ES-I3 (cell line): ENCODE measurements around the gene ELMO1.

Experiments
- H3K36me3 ChIP-seq: 2 replicates; pipeline ENCODE4 v1.6.1; 2013; ENCODE audit warnings: mild to moderate bottlenecking, low read length, control low read depth, moderate library complexity; ENCODE audit not compliant: insufficient read depth
- H3K4me1 ChIP-seq: 2 replicates; pipeline ENCODE4 v1.6.1; 2013; ENCODE audit warnings: mild to moderate bottlenecking, control low read depth, low read length; ENCODE audit not compliant: insufficient read depth
- H3K9ac ChIP-seq: 2 replicates; pipeline ENCODE4 v1.6.1; 2013; ENCODE audit warnings: low read depth, mild to moderate bottlenecking, low read length, moderate library complexity
- H3K9me3 ChIP-seq: 2 replicates; pipeline ENCODE4 v1.6.1; 2013; ENCODE audit warnings: mild to moderate bottlenecking, low read length, moderate library complexity; ENCODE audit not compliant: control insufficient read depth, insufficient read depth

The ELMO1 gene

GRCh38 chr7:37009125-37009675 lies 439.5 kb downstream of the ELMO1 start:
- H3K36me3 ChIP-seq, result no peaks in the 10 kb centered on the region

GRCh38 chr7:37007691-37008090 lies 441.0 kb downstream of the ELMO1 start:
- H3K9me3 ChIP-seq, result no peaks in the 10 kb centered on the region
- no peak overlapping the region for H3K9ac ChIP-seq
- H3K36me3 ChIP-seq, result no peaks in the 10 kb centered on the region
- H3K4me1 ChIP-seq, result peaks cover 6% of the 10 kb centered on the region; the same call in 1 of the 2 replicates

More at GRCh38 chr7:37009125-37009675, 439.5 kb downstream of the ELMO1 start:
- no peaks in the 10 kb centered on the region for H3K9me3 ChIP-seq
- H3K4me1 ChIP-seq, result peaks cover 6% of the 10 kb centered on the region; the same call in 1 of the 2 replicates
- no peak overlapping the region for H3K9ac ChIP-seq

GRCh38 chr7:37007268-37007667 lies 441.4 kb downstream of the ELMO1 start:
- Histone ChIP-seq H3K9ac (no peak overlapping the region), H3K9me3 (no peaks in the 10 kb centered on the region), H3K4me1 (peaks cover 6% of the 10 kb centered on the region; the same call in 1 of the 2 replicates), H3K36me3 (no peaks in the 10 kb centered on the region)

- Histone ChIP-seq H3K4me1 (peaks cover 6% of the 10 kb centered on the region; the same call in 1 of the 2 replicates), H3K9me3 (peaks cover 3% of the 10 kb centered on the region; the same call in 1 of the 2 replicates), H3K36me3 (no peaks in the 10 kb centered on the region), H3K9ac (no peak overlapping the region)
Measured at GRCh38 chr7:37006764-37007163, 441.9 kb downstream of the ELMO1 start.

GRCh38 chr7:37000511-37000910 lies 448.2 kb downstream of the ELMO1 start:
- Histone ChIP-seq H3K9ac (no peak overlapping the region), H3K4me1 (no peaks in the 10 kb centered on the region), H3K9me3 (peaks cover 3% of the 10 kb centered on the region; the same call in 1 of the 2 replicates)

GRCh38 chr7:36999626-37000485 lies 448.8 kb downstream of the ELMO1 start:
- H3K9me3 ChIP-seq, result peaks cover 3% of the 10 kb centered on the region; the same call in 1 of the 2 replicates
- no peaks in the 10 kb centered on the region for H3K4me1 ChIP-seq
- no peaks in the 10 kb centered on the region for H3K36me3 ChIP-seq
- no peak overlapping the region for H3K9ac ChIP-seq

More at GRCh38 chr7:37000511-37000910, 448.2 kb downstream of the ELMO1 start:
- H3K36me3 ChIP-seq, result no peaks in the 10 kb centered on the region

GRCh38 chr7:36995776-36996175 lies 452.9 kb downstream of the ELMO1 start:
- no peaks in the 10 kb centered on the region for H3K4me1 ChIP-seq
- H3K9ac ChIP-seq, result no peak overlapping the region
- no peaks in the 10 kb centered on the region for H3K9me3 ChIP-seq
- H3K36me3 ChIP-seq, result no peaks in the 10 kb centered on the region

GRCh38 chr7:36994456-36995112 lies 454.1 kb downstream of the ELMO1 start:
- no peaks in the 10 kb centered on the region for H3K36me3 ChIP-seq
- no peaks in the 10 kb centered on the region for H3K9me3 ChIP-seq
- no peak overlapping the region for H3K9ac ChIP-seq
- no peaks in the 10 kb centered on the region for H3K4me1 ChIP-seq

- H3K4me1 ChIP-seq, result peaks cover 7% of the 10 kb centered on the region
- peak overlapping the region; percentile 46 for H3K9ac ChIP-seq
Measured at GRCh38 chr7:36986948-36987724, 461.5 kb downstream of the ELMO1 start.

GRCh38 chr7:36986511-36986933 lies 462.1 kb downstream of the ELMO1 start:
- Histone ChIP-seq H3K4me1 (peaks cover 7% of the 10 kb centered on the region), H3K36me3 (no peaks in the 10 kb centered on the region), H3K9me3 (no peaks in the 10 kb centered on the region), H3K9ac (peak overlapping the region; percentile 46)

More at GRCh38 chr7:36986948-36987724, 461.5 kb downstream of the ELMO1 start:
- no peaks in the 10 kb centered on the region for H3K9me3 ChIP-seq
- no peaks in the 10 kb centered on the region for H3K36me3 ChIP-seq

- H3K4me1 ChIP-seq, result peaks cover 7% of the 10 kb centered on the region
- no peaks in the 10 kb centered on the region for H3K36me3 ChIP-seq
- no peak overlapping the region for H3K9ac ChIP-seq
- no peaks in the 10 kb centered on the region for H3K9me3 ChIP-seq
Measured at GRCh38 chr7:36985866-36986400, 462.7 kb downstream of the ELMO1 start.

- Histone ChIP-seq H3K9ac (no peak overlapping the region), H3K4me1 (peaks cover 7% of the 10 kb centered on the region)
Measured at GRCh38 chr7:36985316-36985715, 463.3 kb downstream of the ELMO1 start.

GRCh38 chr7:36984710-36985312 lies 463.9 kb downstream of the ELMO1 start:
- Histone ChIP-seq H3K9me3 (no peaks in the 10 kb centered on the region), H3K4me1 (peaks cover 7% of the 10 kb centered on the region), H3K36me3 (no peaks in the 10 kb centered on the region)

More at GRCh38 chr7:36985316-36985715, 463.3 kb downstream of the ELMO1 start:
- no peaks in the 10 kb centered on the region for H3K36me3 ChIP-seq
- H3K9me3 ChIP-seq, result no peaks in the 10 kb centered on the region

More at GRCh38 chr7:36984710-36985312, 463.9 kb downstream of the ELMO1 start:
- H3K9ac ChIP-seq, result no peak overlapping the region
